ENCODE data around the gene CCDC8. TPM values are rescaled to one million over a fixed set of nuclear protein-coding genes. Genes with fewer than 3 reads are reported as not detected.

CCDC8 gene
- total and polyA plus RNA-seq, 2 experiments from 2014 or later, result 5.6 to 16.5 TPM

- H3F3A ChIP-seq (replicated peaks; ENCODE audit: low read depth), result no peaks in the 10 kb centered on the region
- no peaks in the 10 kb centered on the region for H3K79me2 ChIP-seq (replicated peaks; ENCODE audit: insufficient read depth)
- no peaks in the 10 kb centered on the region for H3K9me2 ChIP-seq (ENCODE audit: insufficient read depth)
- H3K27me3 ChIP-seq (ENCODE audit: insufficient read depth), result no peaks in the 10 kb centered on the region
- Mint-ChIP-seq H3K27me3 (ENCODE audit: insufficient read depth, low read depth, poor library complexity) (no peaks in the 10 kb centered on the region), H3K4me1 (no peaks in the 10 kb centered on the region), H3K4me3 (no peak overlapping the region), H3K27ac (no peak overlapping the region), H3K9me3 (peaks cover 7% of the 10 kb centered on the region; the same call in 2 of the 3 replicates), H3K36me3 (ENCODE audit: low read depth) (no peaks in the 10 kb centered on the region)
- no peak overlapping the region for H3K4me2 ChIP-seq
- no peaks in the 10 kb centered on the region for H3K4me1 ChIP-seq (ENCODE audit: insufficient read depth)
- no peak overlapping the region for H3K27ac ChIP-seq (ENCODE audit: low read depth)
- DNase-seq (ENCODE audit: low spot score) (no peak), ATAC-seq (no peak)
- no peaks in the 10 kb centered on the region for H3K36me3 ChIP-seq (ENCODE audit: insufficient read depth)
- no peak overlapping the region for H3K4me3 ChIP-seq
- no peak overlapping the region for H2AFZ ChIP-seq
- no peaks in the 10 kb centered on the region; the same call in 1 of the 2 replicates for H4K20me1 ChIP-seq (replicated peaks; ENCODE audit: insufficient read depth)
- TF ChIP-seq NANOG (IDR thresholded peaks at IDR 0.05; ENCODE audit: borderline replicate concordance), result no peak
- no peak for TF ChIP-seq CTCF (conservative IDR thresholded peaks at IDR 0.05; ENCODE audit: low read depth in 2 of 2)
- no peak for TF ChIP-seq POLR2AphosphoS5 (IDR thresholded peaks at IDR 0.05; ENCODE audit: low read depth)
- TF ChIP-seq STAT1 (IDR thresholded peaks at IDR 0.05; ENCODE audit: unreplicated experiment), result no peak
- TF ChIP-seq ZNF114 (CRISPR knock-in tag; IDR thresholded peaks at IDR 0.05), result no peak
- no peak for TF ChIP-seq EZH2phosphoT487 (IDR thresholded peaks at IDR 0.05; ENCODE audit: unreplicated experiment)
- TF ChIP-seq EZH2 (IDR thresholded peaks at IDR 0.05; ENCODE audit: low read depth, unreplicated experiment), result no peak
- no peak for TF ChIP-seq CREB1 (CRISPR knock-in tag; IDR thresholded peaks at IDR 0.05; ENCODE audit: low read depth)
- no peak for TF ChIP-seq ZNF331 (CRISPR knock-in tag; IDR thresholded peaks at IDR 0.05; ENCODE audit: low read depth)
- TF ChIP-seq REST (IDR thresholded peaks at IDR 0.05; ENCODE audit: unreplicated experiment), result no peak
Measured at GRCh38 chr19:46452186-46452585, 38.8 kb upstream of the CCDC8 start.

- no peaks in the 10 kb centered on the region for H3K4me1 Mint-ChIP-seq
- H3K36me3 ChIP-seq (ENCODE audit: insufficient read depth), result no peaks in the 10 kb centered on the region
- H3K27ac Mint-ChIP-seq, result no peak overlapping the region
- no peaks in the 10 kb centered on the region for H3K36me3 Mint-ChIP-seq (ENCODE audit: low read depth)
- no peak overlapping the region for H3K27ac ChIP-seq (ENCODE audit: low read depth)
- H3K27me3 Mint-ChIP-seq (ENCODE audit: insufficient read depth, low read depth, poor library complexity), result no peaks in the 10 kb centered on the region
- TF ChIP-seq CTCF (conservative IDR thresholded peaks at IDR 0.05; ENCODE audit: low read depth in 2 of 2), result no peak
- TF ChIP-seq ETS1 (IDR thresholded peaks at IDR 0.05), result no peak
- no peaks in the 10 kb centered on the region for H3K79me2 ChIP-seq (replicated peaks; ENCODE audit: insufficient read depth)
- no peak overlapping the region for H3K4me3 ChIP-seq
- ATAC-seq (no peak), DNase-seq (ENCODE audit: low spot score) (no peak)
- H3K4me3 Mint-ChIP-seq, result no peak overlapping the region
- H2AFZ ChIP-seq, result no peak overlapping the region
- H3K4me1 ChIP-seq (ENCODE audit: insufficient read depth), result no peaks in the 10 kb centered on the region
- peaks cover 7% of the 10 kb centered on the region; the same call in 2 of the 3 replicates for H3K9me3 Mint-ChIP-seq
- H3K27me3 ChIP-seq (ENCODE audit: insufficient read depth), result no peaks in the 10 kb centered on the region
- H3F3A ChIP-seq (replicated peaks; ENCODE audit: low read depth), result no peaks in the 10 kb centered on the region
- no peaks in the 10 kb centered on the region for H3K9me2 ChIP-seq (ENCODE audit: insufficient read depth)
- no peak overlapping the region for H3K4me2 ChIP-seq
- no peaks in the 10 kb centered on the region; the same call in 1 of the 2 replicates for H4K20me1 ChIP-seq (replicated peaks; ENCODE audit: insufficient read depth)
Measured at GRCh38 chr19:46451352-46451751, 38.0 kb upstream of the CCDC8 start.
